ENCODE measurements around the gene SEC22C.

DNA sequence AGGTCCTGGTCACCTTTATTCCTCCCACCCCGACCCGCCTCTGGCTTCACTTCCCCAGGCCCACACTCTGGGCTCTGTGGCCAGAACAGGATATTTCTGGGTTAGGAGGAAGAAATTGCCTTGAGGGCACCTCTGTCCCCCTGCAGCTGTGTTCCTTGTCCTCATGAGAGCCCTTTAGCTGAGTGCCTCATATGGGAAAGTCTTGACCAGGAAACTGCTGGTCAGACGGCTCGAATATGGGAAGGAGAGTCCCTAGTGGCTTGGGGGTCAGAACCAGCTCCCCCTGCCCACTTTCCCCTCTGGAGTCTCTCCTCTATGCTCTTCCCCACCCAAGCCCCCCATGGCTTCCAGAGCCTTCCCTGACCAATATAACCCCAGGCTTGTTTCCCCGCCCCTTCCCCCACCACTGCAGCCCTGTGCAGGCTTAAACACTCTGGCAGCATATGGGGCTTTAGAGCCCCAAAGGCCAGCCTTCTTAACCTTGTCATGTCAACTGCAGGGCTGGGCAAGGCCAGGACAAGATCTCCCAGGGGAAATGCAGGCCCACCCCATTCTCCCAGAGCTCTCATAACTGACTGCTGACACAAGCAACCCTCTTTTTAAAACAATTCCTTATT, 36.4 kb downstream of the SEC22C start:
- TF ChIP-seq EP300 (IDR thresholded peaks at IDR 0.05) (no peak), POLR2A (IDR thresholded peaks at IDR 0.05) (no peak)
- TF ChIP-seq, protein P1, sequence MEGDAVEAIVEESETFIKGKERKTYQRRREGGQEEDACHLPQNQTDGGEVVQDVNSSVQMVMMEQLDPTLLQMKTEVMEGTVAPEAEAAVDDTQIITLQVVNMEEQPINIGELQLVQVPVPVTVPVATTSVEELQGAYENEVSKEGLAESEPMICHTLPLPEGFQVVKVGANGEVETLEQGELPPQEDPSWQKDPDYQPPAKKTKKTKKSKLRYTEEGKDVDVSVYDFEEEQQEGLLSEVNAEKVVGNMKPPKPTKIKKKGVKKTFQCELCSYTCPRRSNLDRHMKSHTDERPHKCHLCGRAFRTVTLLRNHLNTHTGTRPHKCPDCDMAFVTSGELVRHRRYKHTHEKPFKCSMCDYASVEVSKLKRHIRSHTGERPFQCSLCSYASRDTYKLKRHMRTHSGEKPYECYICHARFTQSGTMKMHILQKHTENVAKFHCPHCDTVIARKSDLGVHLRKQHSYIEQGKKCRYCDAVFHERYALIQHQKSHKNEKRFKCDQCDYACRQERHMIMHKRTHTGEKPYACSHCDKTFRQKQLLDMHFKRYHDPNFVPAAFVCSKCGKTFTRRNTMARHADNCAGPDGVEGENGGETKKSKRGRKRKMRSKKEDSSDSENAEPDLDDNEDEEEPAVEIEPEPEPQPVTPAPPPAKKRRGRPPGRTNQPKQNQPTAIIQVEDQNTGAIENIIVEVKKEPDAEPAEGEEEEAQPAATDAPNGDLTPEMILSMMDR (IDR thresholded peaks at IDR 0.05): no peak
